Measurements from ENCODE around the gene BPIFB2. TPM values are rescaled to one million over a fixed set of nuclear protein-coding genes. Genes with fewer than 3 reads are reported as not detected.

The BPIFB2 gene
- total RNA-seq, 1 experiment from 2014 or later: 0.15 TPM

GRCh38 chr20:33016581-33017109 lies 9.1 kb downstream of the BPIFB2 start:
- peaks cover 13% of the 10 kb centered on the region; the same call in 1 of the 2 replicates for H3K27me3 ChIP-seq (ENCODE audit: insufficient read depth, low read length)
- RAD21 ChIA-PET (ENCODE audit: low non-redundant PET in 1 of 2, low total read pairs in 2 of 2, uncharacterized antibody in 2 of 2, unreplicated experiment in 2 of 2): no interaction called here

More at GRCh38 chr20:33016581-33017109, 9.1 kb downstream of the BPIFB2 start:
- TF ChIP-seq ZFX (IDR thresholded peaks at IDR 0.05) (no peak), POLR2A (IDR thresholded peaks at IDR 0.05; ENCODE audit: borderline replicate concordance, extremely low read depth, insufficient read depth, insufficient read length) (no peak), SRF (IDR thresholded peaks at IDR 0.05; ENCODE audit: low read depth) (no peak), ZBTB33 (IDR thresholded peaks at IDR 0.05; ENCODE audit: extremely low read depth, insufficient replicate concordance, low read length) (no peak), RAD21 (IDR thresholded peaks at IDR 0.05; ENCODE audit: low read depth) (no peak), CTCF (IDR thresholded peaks at IDR 0.05 in 2 of 3, conservative IDR thresholded peaks at IDR 0.05 in 1 of 3; ENCODE audit: borderline replicate concordance in 1 of 3, insufficient read depth in 1 of 3, low read depth in 2 of 3, low read length in 2 of 3) (no peak), SIN3A (IDR thresholded peaks at IDR 0.05; ENCODE audit: low read depth) (no peak), YY1 (IDR thresholded peaks at IDR 0.05; ENCODE audit: extremely low read depth, insufficient replicate concordance, low read depth, low read length) (no peak), ATF3 (IDR thresholded peaks at IDR 0.05) (no peak), JUND (IDR thresholded peaks at IDR 0.05) (no peak), ZNF274 (IDR thresholded peaks at IDR 0.05; ENCODE audit: low read depth, low read length) (no peak), SP1 (IDR thresholded peaks at IDR 0.05; ENCODE audit: low read depth) (no peak), ELF1 (IDR thresholded peaks at IDR 0.05; ENCODE audit: borderline replicate concordance, low read depth) (no peak), TCF7L2 (IDR thresholded peaks at IDR 0.05; ENCODE audit: borderline replicate concordance, extremely low read depth, insufficient read depth, insufficient read length) (no peak), EGR1 (IDR thresholded peaks at IDR 0.05; ENCODE audit: low read depth) (no peak), POLR2AphosphoS5 (IDR thresholded peaks at IDR 0.05; ENCODE audit: low read depth, low read length) (no peak), FOSL1 (IDR thresholded peaks at IDR 0.05; ENCODE audit: low read depth) (no peak), REST (IDR thresholded peaks at IDR 0.05; ENCODE audit: low read depth) (no peak), EZH2 (IDR thresholded peaks at IDR 0.05) (no peak), CEBPB (IDR thresholded peaks at IDR 0.05; ENCODE audit: low read depth) (no peak)
- Histone ChIP-seq H3K4me1 (ENCODE audit: control insufficient read depth in 1 of 2, insufficient read depth in 2 of 2, low read length in 2 of 2) (no peaks in the 10 kb centered on the region), H3K9me3 (ENCODE audit: control insufficient read depth in 1 of 2, insufficient read depth in 1 of 2, low read depth in 1 of 2, low read length in 2 of 2) (no peaks in the 10 kb centered on the region), H2AFZ (ENCODE audit: low read depth, low read length, poor library complexity, severe bottlenecking) (no peak overlapping the region), H3K4me3 (replicated peaks in 1 of 2; ENCODE audit: low read depth in 1 of 2, low read length in 2 of 2) (no peak overlapping the region), H3K9ac (ENCODE audit: low read length) (no peak overlapping the region), H3K36me3 (ENCODE audit: control insufficient read depth in 1 of 2, insufficient read depth in 2 of 2, low read length in 2 of 2) (no peaks in the 10 kb centered on the region), H4K20me1 (ENCODE audit: insufficient read depth) (no peaks in the 10 kb centered on the region), H3K79me2 (ENCODE audit: insufficient read depth, low read length) (no peaks in the 10 kb centered on the region), H3K4me2 (ENCODE audit: low read length) (no peak overlapping the region), H3K27ac (ENCODE audit: low read depth, low read length) (no peak overlapping the region), H3K9me2 (ENCODE audit: insufficient read depth) (no peaks in the 10 kb centered on the region)
- BruUV-seq (replicated peaks): no TSS peak
- intact Hi-C loops (cut with micrococcal nuclease): no loop called here
- ChIA-PET CTCF (interaction anchor here (0.8 kb wide), 1 partner anchor 12 kb away, joined by 3 read pairs; no protein-coding TSS in a partner anchor), POLR2A (no interaction called here)
- DNase-seq (ENCODE audit: low read depth, low spot score) (no peak), ATAC-seq (no peak)

All from HCT116 (cell line).